ENCODE data around the gene EPS8. TPM values are rescaled to one million over a fixed set of nuclear protein-coding genes. Genes with fewer than 3 reads are reported as not detected.
"Not testable (repeated sequence)": the region's sequence is repeated elsewhere in the genome, so short reads cannot be mapped to it uniquely, and the experiment has no call there.

Gene EPS8
- total RNA-seq, 1 donor from 2014 or later = 0.89 TPM

- intact Hi-C loops (cut with micrococcal nuclease) = no loop called here
- Mint-ChIP-seq H3K27ac (no peak overlapping the region), H3K27me3 (peaks cover 10% of the 10 kb centered on the region), H3K4me1 (no peaks in the 10 kb centered on the region), H3K9me3 (no peaks in the 10 kb centered on the region), H3K4me3 (no peak overlapping the region), H3K36me3 (ENCODE audit: low read depth) (no peaks in the 10 kb centered on the region)
- ChIA-PET CTCF (no interaction called here), POLR2A (no interaction called here)
- DNase-seq = no peak
- TF ChIP-seq CTCF (IDR thresholded peaks at IDR 0.05) = no peak
- no peak for ATAC-seq (ENCODE audit: low read depth)
Measured at GRCh38 chr12:15752785-15753184, 36.4 kb downstream of the EPS8 start.

- Mint-ChIP-seq H3K27ac (no peak overlapping the region), H3K4me1 (no peaks in the 10 kb centered on the region), H3K27me3 (peaks cover 8% of the 10 kb centered on the region), H3K4me3 (no peak overlapping the region), H3K36me3 (ENCODE audit: low read depth) (no peaks in the 10 kb centered on the region), H3K9me3 (no peaks in the 10 kb centered on the region)
- DNase-seq = no peak
- ChIA-PET CTCF (no interaction called here), POLR2A (no interaction called here)
- no peak for ATAC-seq (ENCODE audit: low read depth)
- TF ChIP-seq CTCF (IDR thresholded peaks at IDR 0.05) = no peak
- intact Hi-C loops (cut with micrococcal nuclease) = no loop called here
Measured at GRCh38 chr12:15751741-15752140, 37.4 kb downstream of the EPS8 start.

GRCh38 chr12:15749937-15750336, 39.3 kb downstream of the EPS8 start:
- intact Hi-C loops (cut with micrococcal nuclease) = no loop called here
- peaks cover 5% of the 10 kb centered on the region for H3K27me3 Mint-ChIP-seq
- no peaks in the 10 kb centered on the region for H3K4me1 Mint-ChIP-seq

GRCh38 chr12:15741870-15742269, 47.3 kb downstream of the EPS8 start:
- DNase-seq; intact Hi-C loops (cut with micrococcal nuclease); H3K27ac Mint-ChIP-seq; H3K9me3 Mint-ChIP-seq; POLR2A ChIA-PET; CTCF ChIA-PET; H3K36me3 Mint-ChIP-seq (ENCODE audit: low read depth); H3K27me3 Mint-ChIP-seq; H3K4me1 Mint-ChIP-seq; ATAC-seq (ENCODE audit: low read depth); H3K4me3 Mint-ChIP-seq: not testable (repeated sequence)

More at GRCh38 chr12:15749937-15750336, 39.3 kb downstream of the EPS8 start:
- Mint-ChIP-seq H3K36me3 (ENCODE audit: low read depth) (no peaks in the 10 kb centered on the region), H3K27ac (no peak overlapping the region), H3K9me3 (no peaks in the 10 kb centered on the region), H3K4me3 (no peak overlapping the region)
- ChIA-PET CTCF (no interaction called here), POLR2A (no interaction called here)
- DNase-seq (no peak), ATAC-seq (ENCODE audit: low read depth) (no peak)
- TF ChIP-seq CTCF (IDR thresholded peaks at IDR 0.05) = no peak

GRCh38 chr12:15741082-15741481, 48.1 kb downstream of the EPS8 start:
- H3K36me3 Mint-ChIP-seq (ENCODE audit: low read depth) = no peaks in the 10 kb centered on the region

GRCh38 chr12:15740389-15740788, 48.8 kb downstream of the EPS8 start:
- H3K9me3 Mint-ChIP-seq; POLR2A ChIA-PET; intact Hi-C loops (cut with micrococcal nuclease); DNase-seq; H3K27ac Mint-ChIP-seq; CTCF ChIA-PET; H3K36me3 Mint-ChIP-seq (ENCODE audit: low read depth); H3K4me3 Mint-ChIP-seq; H3K4me1 Mint-ChIP-seq; H3K27me3 Mint-ChIP-seq; ATAC-seq (ENCODE audit: low read depth): not testable (repeated sequence)

More at GRCh38 chr12:15741082-15741481, 48.1 kb downstream of the EPS8 start:
- Mint-ChIP-seq H3K9me3 (peaks cover 5% of the 10 kb centered on the region), H3K27ac (no peak overlapping the region), H3K4me1 (no peaks in the 10 kb centered on the region), H3K27me3 (no peaks in the 10 kb centered on the region), H3K4me3 (no peak overlapping the region)
- intact Hi-C loops (cut with micrococcal nuclease) = no loop called here
- DNase-seq (no peak), ATAC-seq (ENCODE audit: low read depth) (no peak)
- ChIA-PET POLR2A (no interaction called here), CTCF (no interaction called here)
- TF ChIP-seq CTCF (IDR thresholded peaks at IDR 0.05) = no peak

Measured in activated B cell treated with CpG ODN at 0.5 μM for 24 hours (primary cell).